IMR-90 (cell line): Measurements from ENCODE around the gene PILRA. TPM values are rescaled to one million over a fixed set of nuclear protein-coding genes. Genes with fewer than 3 reads are reported as not detected.
"Not testable (repeated sequence)": the region's sequence is repeated elsewhere in the genome, so short reads cannot be mapped to it uniquely, and the experiment has no call there.

Experiments used
- ATAC-seq: fragments of 200-7000 bp; cut with Tn5 transposase; 2 replicates; pipeline ENCODE4 v1.9.1; 2020; ENCODE audit warnings: low read depth, mild to moderate bottlenecking, moderate library complexity
- BruUV-seq: library from RNA; stranded (reverse); fragments of 400-500 nt; replicated peaks from 2 replicates; lab custom pipeline; 2021; lab: Mats Ljungman, UMichigan
- CTCF ChIA-PET: fragments of 300-600 bp; formaldehyde crosslinking; extraction: SDS; loops from one replicate; lab custom pipeline; 2021; ENCODE audit warnings: antibody characterized with exemption; lab: Yijun Ruan, JAX
- POLR2A ChIA-PET: fragments of 300-600 bp; sonication (Branson Sonifier 250); formaldehyde crosslinking; loops from one replicate; lab custom pipeline; 2022; ENCODE audit warnings: antibody characterized with exemption; ENCODE audit not compliant: unreplicated experiment; lab: Charles Lee
- DNase-seq: peaks from one replicate; pipeline ENCODE4 v3.0.0; 2013
- H2AFZ ChIP-seq: replicated peaks from 2 replicates; pipeline ENCODE3; 2013; ENCODE audit warnings: low read length, mild to moderate bottlenecking; ENCODE audit not compliant: poor library complexity
- H2AK5ac ChIP-seq: 2 replicates; pipeline ENCODE4 v1.6.1; 2013; ENCODE audit warnings: low read depth, low read length, inconsistent platforms
- H2AK9ac ChIP-seq: replicated peaks from 2 replicates; pipeline ENCODE3; 2013; ENCODE audit warnings: mild to moderate bottlenecking, low read depth, low read length, moderate library complexity; ENCODE audit not compliant: poor library complexity
- H2BK120ac ChIP-seq: 2 replicates; pipeline ENCODE4 v1.6.1; 2013; ENCODE audit warnings: low read depth, low read length, inconsistent platforms
- H2BK15ac ChIP-seq: 3 replicates; pipeline ENCODE4 v1.6.1; 2013; ENCODE audit warnings: low read depth, low read length, inconsistent platforms
- H2BK20ac ChIP-seq: 2 replicates; pipeline ENCODE4 v1.6.1; 2013; ENCODE audit warnings: low read depth, mild to moderate bottlenecking, inconsistent platforms, low read length, moderate library complexity
- H2BK5ac ChIP-seq: 2 replicates; pipeline ENCODE4 v1.6.1; 2013; ENCODE audit warnings: mild to moderate bottlenecking, low read depth, low read length, inconsistent platforms; ENCODE audit not compliant: poor library complexity, severe bottlenecking
- H3K14ac ChIP-seq: replicated peaks from 2 replicates; pipeline ENCODE4 v1.6.1; 2013; ENCODE audit warnings: low read depth, low read length, inconsistent platforms
- H3K18ac ChIP-seq: 2 replicates; pipeline ENCODE4 v1.6.1; 2013; ENCODE audit warnings: low read depth, low read length, control low read depth
- H3K23ac ChIP-seq: 2 replicates; pipeline ENCODE4 v1.6.1; 2013; ENCODE audit warnings: low read depth, low read length, inconsistent platforms
- H3K27ac ChIP-seq: 2 replicates; pipeline ENCODE4 v1.5.1; 2013; ENCODE audit warnings: mild to moderate bottlenecking, control low read depth, low read length; ENCODE audit not compliant: insufficient read depth
- H3K27me3 ChIP-seq: 2 replicates; pipeline ENCODE4 v1.6.1; 2013; ENCODE audit warnings: low read length; ENCODE audit not compliant: control insufficient read depth, insufficient read depth
- H3K36me3 ChIP-seq: 2 replicates; pipeline ENCODE4 v1.6.1; 2013; ENCODE audit warnings: low read length, mixed read lengths; ENCODE audit not compliant: control insufficient read depth, insufficient read depth
- H3K4ac ChIP-seq: 2 replicates; pipeline ENCODE4 v1.6.1; 2013; ENCODE audit warnings: low read depth, low read length, inconsistent platforms
- H3K4me1 ChIP-seq: 2 replicates; pipeline ENCODE4 v1.6.1; 2013; ENCODE audit warnings: low read length, mixed read lengths; ENCODE audit not compliant: control insufficient read depth, insufficient read depth
- H3K4me2 ChIP-seq: 2 replicates; pipeline ENCODE4 v1.6.1; 2013; ENCODE audit warnings: low read depth, mild to moderate bottlenecking, control low read depth, low read length, moderate library complexity
- H3K4me3 ChIP-seq: 2 replicates; pipeline ENCODE4 v1.5.1; 2013; ENCODE audit warnings: low read depth, mild to moderate bottlenecking, control low read depth, low read length, moderate library complexity; ENCODE audit not compliant: insufficient read depth
- H3K56ac ChIP-seq: 2 replicates; pipeline ENCODE4 v1.6.1; 2013; ENCODE audit warnings: low read length, inconsistent platforms; ENCODE audit not compliant: insufficient read depth; ENCODE audit errors: extremely low read depth
- H3K79me1 ChIP-seq, 2 experiments: 2 replicates each; pipeline ENCODE4 v1.6.1; 2013; ENCODE audit warnings: low read length in 2 of 2, inconsistent platforms in 1 of 2, low read depth in 1 of 2
- H3K9ac ChIP-seq: 2 replicates; pipeline ENCODE4 v1.6.1; 2013; ENCODE audit warnings: low read depth, low read length, control low read depth
- H3K9me1 ChIP-seq: 2 replicates; pipeline ENCODE4 v1.6.1; 2013; ENCODE audit warnings: low read length, inconsistent platforms; ENCODE audit not compliant: insufficient read depth
- H3K9me3 ChIP-seq: 2 replicates; pipeline ENCODE4 v1.6.1; 2013; ENCODE audit warnings: low read length; ENCODE audit not compliant: control insufficient read depth, insufficient read depth
- H4K20me1 ChIP-seq: 2 replicates; pipeline ENCODE4 v1.6.1; 2013; ENCODE audit warnings: low read length, inconsistent platforms; ENCODE audit not compliant: insufficient read depth
- H4K5ac ChIP-seq: 2 replicates; pipeline ENCODE4 v1.6.1; 2013; ENCODE audit warnings: mild to moderate bottlenecking, low read depth, low read length, control low read depth
- H4K8ac ChIP-seq, 2 experiments: 2 replicates each; pipeline ENCODE4 v1.6.1; 2013; ENCODE audit warnings: low read depth in 2 of 2, low read length in 2 of 2, control low read depth in 1 of 2, inconsistent platforms in 1 of 2
- H4K91ac ChIP-seq: 2 replicates; pipeline ENCODE4 v1.6.1; 2013; ENCODE audit warnings: low read depth, low read length, inconsistent platforms; ENCODE audit not compliant: insufficient read depth
- WGBS, 2 experiments: methylation state at CpG; one replicate each; pipeline versions ENCODE4 v1.1.5 to v1.1.7; 2013; ENCODE audit warnings: missing lambda C conversion rate in 2 of 2; ENCODE audit not compliant: insufficient read length in 1 of 2; ENCODE audit errors: extremely low coverage in 2 of 2; 5-methylcytosine and 5-hydroxymethylcytosine counted together
- dilution Hi-C: fragments of 300-500 bp; cut with HindIII; formaldehyde crosslinking; loops from one replicate; pipeline ENCODE4 v1.14.3; 2018; ENCODE audit warnings: low sequenced_read_pairs; ENCODE audit not compliant: unreplicated experiment
- in situ Hi-C: fragments of 300-500 bp; cut with MboI; formaldehyde crosslinking; loops from 3 replicates; pipeline ENCODE4 v1.14.3; 2019; ENCODE audit warnings: low sequenced_read_pairs, inconsistent platforms, mixed read lengths
- intact Hi-C: fragments of 100-400 bp; cut with micrococcal nuclease; formaldehyde crosslinking; loops from 2 replicates; pipeline ENCODE4 v1.10.0; 2022
- polyA plus RNA-seq, 3 experiments: library from polyadenylated mRNA; depleted of rRNA; stranded (reverse); fragments of >200 nt; gene quantifications; 2 replicates each; pipeline ENCODE4 v1.2.3, GENCODE V29; 2012; ENCODE audit warnings: low replicate concordance in 1 of 3
- total RNA-seq: library from RNA; depleted of rRNA; stranded (reverse); fragments of >200 nt; gene quantifications from 2 replicates; pipeline ENCODE4 v1.2.3, GENCODE V29; 2012

The PILRA gene
- total and polyA plus RNA-seq, 2 of the 4 experiments (the other 2 are of a cell fraction) = 0.56 TPM; not detected in 1

- POLR2A ChIA-PET, H4K20me1 ChIP-seq, H3K4me1 ChIP-seq, H2BK120ac ChIP-seq, H4K5ac ChIP-seq, H3K4me3 ChIP-seq, H3K4me2 ChIP-seq, CTCF ChIA-PET, BruUV-seq, dilution Hi-C loops, intact Hi-C loops, ATAC-seq, H3K9me3 ChIP-seq, H3K23ac ChIP-seq, H3K27me3 ChIP-seq, H2AFZ ChIP-seq, H3K9me1 ChIP-seq, DNase-seq, H2AK9ac ChIP-seq, H4K91ac ChIP-seq, H3K9ac ChIP-seq, H3K14ac ChIP-seq, H2AK5ac ChIP-seq, H3K4ac ChIP-seq, H2BK5ac ChIP-seq, H4K8ac ChIP-seq, H3K56ac ChIP-seq, H3K18ac ChIP-seq, H2BK15ac ChIP-seq, H2BK20ac ChIP-seq, H3K27ac ChIP-seq: not testable (repeated sequence)
- Histone ChIP-seq H3K36me3 (peaks cover 13% of the 10 kb centered on the region), H3K79me1 (peaks cover 9 to 17% of the 10 kb centered on the region in 2 experiments)
- in situ Hi-C loops = loop anchor here (10.0 kb wide), 1 partner anchor 206 kb away; no protein-coding TSS in a partner anchor
- 100% methylated on average over 1 of the region's 6 CpGs; no CpG with 5 or more reads in 1 of the 2 experiments for WGBS, 2 experiments
These were observed 32.0 kb upstream of the PILRA start for GRCh38 chr7:100341286-100341685.
